Osteoblast (primary cell): ENCODE results near the gene TAF6L. TPM values are rescaled to one million over a fixed set of nuclear protein-coding genes. Genes with fewer than 3 reads are reported as not detected.

Experiments used
- DNase-seq: peaks from one replicate; pipeline ENCODE4 v3.0.0; 2011; ENCODE audit warnings: low spot score, mixed read lengths; ENCODE audit not compliant: insufficient read length; ENCODE audit errors: missing footprints
- H2AFZ ChIP-seq: 2 replicates; pipeline ENCODE4 v1.6.0; 2011; ENCODE audit warnings: mild to moderate bottlenecking, low read length
- H3K27ac ChIP-seq: 2 replicates; pipeline ENCODE4 v1.5.1; 2011; ENCODE audit warnings: mild to moderate bottlenecking, low read depth, low read length, moderate library complexity
- H3K27me3 ChIP-seq: 2 replicates; pipeline ENCODE4 v1.6.0; 2012; ENCODE audit warnings: mild to moderate bottlenecking, control low read depth, inconsistent platforms, low read length, moderate library complexity; ENCODE audit not compliant: insufficient read depth
- H3K36me3 ChIP-seq: 2 replicates; pipeline ENCODE4 v1.5.1; 2011; ENCODE audit warnings: mild to moderate bottlenecking, low read length, control low read depth, moderate library complexity; ENCODE audit not compliant: insufficient read depth
- H3K4me1 ChIP-seq: 2 replicates; pipeline ENCODE4 v1.5.1; 2011; ENCODE audit warnings: mild to moderate bottlenecking, low read length, control low read depth, moderate library complexity; ENCODE audit not compliant: insufficient read depth
- H3K4me2 ChIP-seq: 2 replicates; pipeline ENCODE4 v1.6.0; 2011; ENCODE audit warnings: mild to moderate bottlenecking, low read length; ENCODE audit not compliant: insufficient read depth
- H3K4me3 ChIP-seq: fragments of 200-600 bp; sonication (generic); 3 replicates; pipeline ENCODE4 v1.5.1; 2012; ENCODE audit warnings: mild to moderate bottlenecking, low read length, inconsistent platforms; ENCODE audit not compliant: insufficient read depth
- H3K79me2 ChIP-seq: 2 replicates; pipeline ENCODE4 v1.6.0; 2012; ENCODE audit warnings: mild to moderate bottlenecking, low read length, control low read depth, inconsistent platforms; ENCODE audit not compliant: insufficient read depth
- H3K9me3 ChIP-seq: 2 replicates; pipeline ENCODE4 v1.5.1; 2011; ENCODE audit warnings: low read depth, low read length, control low read depth
- H4K20me1 ChIP-seq: 2 replicates; pipeline ENCODE4 v1.6.0; 2012; ENCODE audit warnings: mild to moderate bottlenecking, low read length, control low read depth; ENCODE audit not compliant: insufficient read depth
- small RNA-seq: library from RNA; depleted of rRNA; stranded (forward); fragments of <200 nt; gene quantifications from one replicate; pipeline ENCODE3, GENCODE V24; 2012
- total RNA-seq: library from RNA; depleted of rRNA; stranded (reverse); fragments of >200 nt; gene quantifications from 2 replicates; pipeline ENCODE4 v1.2.3, GENCODE V29; 2012
- TF ChIP-seq, protein P1 (sequence below): IDR thresholded peaks from 2 replicates; pipeline ENCODE4 v1.5.1; 2011; ENCODE audit warnings: mild to moderate bottlenecking, low read depth, low read length, moderate library complexity; ENCODE audit errors: extremely low read depth

Gene TAF6L
- total RNA-seq, 1 donor, result 22.1 TPM

DNA sequence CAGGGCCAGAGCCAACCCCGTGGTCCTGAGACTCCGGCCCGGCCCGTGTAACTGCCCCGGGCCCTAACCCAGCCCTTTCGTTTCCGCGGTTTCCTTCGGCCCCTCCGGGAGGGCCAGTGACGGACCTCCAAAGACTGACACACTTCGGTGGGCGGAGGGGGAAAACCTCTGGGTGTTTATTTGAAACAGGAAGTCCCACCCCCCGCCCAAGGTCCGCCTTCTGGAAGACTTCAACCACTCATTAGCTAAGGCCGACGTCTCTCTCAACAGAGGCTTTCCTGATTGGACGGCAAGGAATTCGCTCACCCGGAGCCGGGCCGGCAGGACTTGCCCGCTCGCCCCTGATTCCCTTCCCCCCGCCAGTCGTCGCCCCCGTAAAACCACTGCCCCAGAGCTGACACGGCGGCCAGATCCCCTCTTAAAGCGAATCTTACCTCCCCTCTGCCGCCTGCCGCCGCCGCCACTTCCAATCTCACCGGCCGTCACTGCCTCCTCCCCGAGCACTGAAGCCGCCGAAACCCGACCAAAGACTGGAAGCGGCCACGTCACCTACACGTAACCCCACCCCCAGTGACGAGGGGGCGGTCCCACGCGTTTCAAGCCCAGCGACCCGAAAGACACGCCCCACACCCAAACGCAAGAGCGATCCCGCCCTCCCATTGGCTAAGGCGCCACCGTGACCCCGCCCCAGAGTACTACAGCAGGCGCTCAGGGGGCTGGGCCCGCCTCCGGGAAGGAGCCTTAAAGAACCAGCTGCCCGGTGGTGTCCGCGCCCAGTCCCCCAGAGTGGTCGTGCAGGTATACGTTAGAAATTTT lies 60.5 kb downstream of the TAF6L start, which contains the start of gene STX5:
TSS of gene STX5 (minus strand) at position 532 of the 816 bp plus-strand sequence. CDS start 808 bp downstream, outside the sequence.
- Histone ChIP-seq H4K20me1 (peaks cover 28% of the 10 kb centered on the region), H2AFZ (peak within 1 kb of the TSS; percentile 82), H3K36me3 (peaks cover 53% of the 10 kb centered on the region)

DNA sequence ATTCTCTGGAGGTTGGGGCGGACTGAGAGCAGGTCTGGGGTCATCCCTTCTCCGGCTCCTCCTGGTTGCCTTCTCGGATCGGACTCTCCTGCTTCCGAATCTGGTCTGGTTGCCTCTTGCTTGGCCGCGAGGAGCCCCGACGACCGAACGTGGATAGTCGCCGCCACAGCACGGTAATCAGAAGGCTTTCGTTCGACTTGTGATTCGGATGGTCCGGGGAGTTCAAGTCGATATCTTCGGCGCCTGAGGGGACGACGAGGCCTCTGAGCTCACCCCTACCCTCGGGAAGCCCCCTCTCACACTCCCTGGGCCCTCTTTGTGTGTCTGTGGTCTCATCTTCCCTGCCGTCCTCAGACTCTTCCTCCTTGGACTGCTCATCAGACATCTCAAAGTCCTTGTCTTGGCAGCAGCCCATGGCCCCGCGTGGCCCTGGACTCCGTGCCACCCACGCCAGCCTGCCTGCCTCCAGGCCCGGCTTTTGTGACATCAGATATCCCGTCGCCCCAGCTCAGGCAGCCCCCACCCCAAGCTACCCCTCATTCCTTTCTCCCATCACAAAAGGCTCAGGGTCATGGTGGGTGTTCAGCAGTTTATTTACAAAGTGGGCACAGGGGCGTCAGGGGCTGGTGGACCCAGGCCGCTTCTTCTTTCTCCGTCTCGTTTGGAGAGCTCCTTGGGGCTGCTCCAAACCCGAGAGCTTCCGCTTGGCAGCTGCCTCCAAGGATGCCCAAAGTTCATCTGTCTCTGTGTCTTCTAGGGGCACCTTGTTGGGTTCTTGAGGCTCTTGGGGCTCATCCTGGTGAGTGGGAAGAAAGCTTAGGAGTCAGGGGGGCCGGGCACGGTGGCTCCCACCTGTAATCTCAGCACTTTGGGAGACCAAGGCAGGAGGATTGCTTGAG lies 61.4 kb downstream of the TAF6L start, which contains the start of gene TEX54:
TSS of gene TEX54 (minus strand) at position 506 of the 899 bp plus-strand sequence.
- DNase-seq, result peak; percentile 89
- Histone ChIP-seq H3K79me2 (peaks cover 82% of the 10 kb centered on the region), H3K27ac (peak within 1 kb of the TSS; percentile 97), H4K20me1 (peaks cover 28% of the 10 kb centered on the region), H3K4me1 (peaks cover 14% of the 10 kb centered on the region), H3K27me3 (no peaks in the 10 kb centered on the region), H3K36me3 (peaks cover 46% of the 10 kb centered on the region), H3K4me3 (peak within 1 kb of the TSS; percentile 99), H2AFZ (peak within 1 kb of the TSS; percentile 82), H3K4me2 (peak within 1 kb of the TSS; percentile 97), H3K9me3 (no peaks in the 10 kb centered on the region)
- TF ChIP-seq, protein P1, sequence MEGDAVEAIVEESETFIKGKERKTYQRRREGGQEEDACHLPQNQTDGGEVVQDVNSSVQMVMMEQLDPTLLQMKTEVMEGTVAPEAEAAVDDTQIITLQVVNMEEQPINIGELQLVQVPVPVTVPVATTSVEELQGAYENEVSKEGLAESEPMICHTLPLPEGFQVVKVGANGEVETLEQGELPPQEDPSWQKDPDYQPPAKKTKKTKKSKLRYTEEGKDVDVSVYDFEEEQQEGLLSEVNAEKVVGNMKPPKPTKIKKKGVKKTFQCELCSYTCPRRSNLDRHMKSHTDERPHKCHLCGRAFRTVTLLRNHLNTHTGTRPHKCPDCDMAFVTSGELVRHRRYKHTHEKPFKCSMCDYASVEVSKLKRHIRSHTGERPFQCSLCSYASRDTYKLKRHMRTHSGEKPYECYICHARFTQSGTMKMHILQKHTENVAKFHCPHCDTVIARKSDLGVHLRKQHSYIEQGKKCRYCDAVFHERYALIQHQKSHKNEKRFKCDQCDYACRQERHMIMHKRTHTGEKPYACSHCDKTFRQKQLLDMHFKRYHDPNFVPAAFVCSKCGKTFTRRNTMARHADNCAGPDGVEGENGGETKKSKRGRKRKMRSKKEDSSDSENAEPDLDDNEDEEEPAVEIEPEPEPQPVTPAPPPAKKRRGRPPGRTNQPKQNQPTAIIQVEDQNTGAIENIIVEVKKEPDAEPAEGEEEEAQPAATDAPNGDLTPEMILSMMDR, result no peak

More for the DNA sequence above, 60.5 kb downstream of the TAF6L start, which contains the start of gene STX5:
- Histone ChIP-seq H3K27ac (peak within 1 kb of the TSS; percentile 97), H3K9me3 (no peaks in the 10 kb centered on the region), H3K27me3 (no peaks in the 10 kb centered on the region), H3K4me1 (peaks cover 14% of the 10 kb centered on the region), H3K4me3 (peak within 1 kb of the TSS; percentile 99), H3K79me2 (peaks cover 87% of the 10 kb centered on the region), H3K4me2 (peak within 1 kb of the TSS; percentile 97)
- peak; percentile 98 for DNase-seq
- TF ChIP-seq, protein P1, result no peak

DNA sequence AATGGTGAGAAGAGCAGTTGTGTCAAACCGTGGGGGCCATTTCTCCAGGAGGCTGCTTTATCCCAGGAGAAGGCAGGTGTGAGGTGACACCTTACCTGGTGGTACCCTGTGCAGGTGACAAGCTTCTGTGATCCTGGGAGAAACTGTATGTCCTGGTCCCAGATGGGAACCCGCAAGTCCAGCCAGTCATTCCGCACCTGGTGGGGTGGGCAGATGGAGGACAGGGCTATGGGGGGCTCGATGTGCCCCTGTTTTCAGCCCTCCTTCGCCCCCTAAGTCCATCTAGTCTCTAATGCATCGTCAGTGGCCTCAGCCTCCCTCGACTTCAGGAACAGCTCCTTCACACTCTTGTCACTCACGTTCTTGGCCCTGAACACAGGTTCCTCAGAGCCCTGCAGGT lies 64.1 kb downstream of the TAF6L start:
- Histone ChIP-seq H3K27me3 (no peaks in the 10 kb centered on the region), H3K79me2 (peaks cover 74% of the 10 kb centered on the region), H2AFZ (no peak overlapping the region), H3K4me3 (no peak overlapping the region), H3K36me3 (peaks cover 32% of the 10 kb centered on the region), H3K4me2 (no peak overlapping the region), H4K20me1 (peaks cover 13% of the 10 kb centered on the region), H3K9me3 (no peaks in the 10 kb centered on the region), H3K27ac (no peak overlapping the region), H3K4me1 (peaks cover 22% of the 10 kb centered on the region)
- DNase-seq, result no peak
- TF ChIP-seq, protein P1, result no peak

Small RNA genes lying within 50 kb of the gene (small RNA-seq; reads per million reads assigned to genes)
- 0.60 reads per million for gene MIR6514
- not detected for gene RNU6-118P

Other genes with a start within 250 kb of the TAF6L start
- gene AHNAK, start 224.6 kb upstream of the TAF6L start, total RNA-seq, result 646 and 720 TPM in 2 replicates
- 1,004 and 1,049 TPM in 2 replicates for gene EEF1G, start 197.5 kb upstream of the TAF6L start, total RNA-seq
- gene TUT1, start 179.9 kb upstream of the TAF6L start, total RNA-seq, result 6.5 and 7.6 TPM in 2 replicates
- 102 and 105 TPM in 2 replicates for gene MTA2, start 169.5 kb upstream of the TAF6L start, total RNA-seq
- 26.4 and 29.5 TPM in 2 replicates for gene EML3, start 158.6 kb upstream of the TAF6L start, total RNA-seq
- 6.5 TPM in 2 replicates for gene ROM1, start 158.1 kb upstream of the TAF6L start, total RNA-seq
- gene B3GAT3, start 149.4 kb upstream of the TAF6L start, total RNA-seq, result 27.1 and 30.8 TPM in 2 replicates
- 219 and 242 TPM in 2 replicates for gene GANAB, start 124.8 kb upstream of the TAF6L start, total RNA-seq
- 19.2 and 20.6 TPM in 2 replicates for gene INTS5, start 118.1 kb upstream of the TAF6L start, total RNA-seq
- 13.3 and 17.4 TPM in 2 replicates for gene C11orf98, start 106.2 kb upstream of the TAF6L start, total RNA-seq
- gene CSKMT, start 106.1 kb upstream of the TAF6L start, total RNA-seq, result 6.2 and 11.2 TPM in 2 replicates
- 4.4 and 5.8 TPM in 2 replicates for gene UQCC3, start 99.7 kb upstream of the TAF6L start, total RNA-seq
- 7.6 and 8.0 TPM in 2 replicates for gene LBHD1, start 99.1 kb upstream of the TAF6L start, total RNA-seq
- 98.1 and 107 TPM in 2 replicates for gene UBXN1, start 92.3 kb upstream of the TAF6L start, total RNA-seq
- 9.1 and 13.8 TPM in 2 replicates for gene LRRN4CL, start 81.9 kb upstream of the TAF6L start, total RNA-seq
- gene BSCL2, start 64.0 kb upstream of the TAF6L start, total RNA-seq, result 63.6 and 67.7 TPM in 2 replicates
- gene GNG3, start 63.7 kb upstream of the TAF6L start, total RNA-seq, result not detected in 2 replicates
- 13.0 and 18.8 TPM in 2 replicates for gene HNRNPUL2, start 43.9 kb upstream of the TAF6L start, total RNA-seq
- 34.0 and 35.9 TPM in 2 replicates for gene TTC9C, start 42.9 kb upstream of the TAF6L start, total RNA-seq
- 13.0 TPM in 2 replicates for gene ZBTB3, start 17.2 kb upstream of the TAF6L start, total RNA-seq
- gene POLR2G, start 9.8 kb upstream of the TAF6L start, total RNA-seq, result 48.3 and 57.9 TPM in 2 replicates
- gene TMEM179B, start 16.0 kb downstream of the TAF6L start, total RNA-seq, result 37.4 and 51.4 TPM in 2 replicates
- gene TMEM223, start 20.6 kb downstream of the TAF6L start, total RNA-seq, result 9.0 and 11.5 TPM in 2 replicates
- 25.6 and 31.1 TPM in 2 replicates for gene NXF1, start 34.0 kb downstream of the TAF6L start, total RNA-seq
- 35.8 and 40.7 TPM in 2 replicates for gene STX5, start 60.7 kb downstream of the TAF6L start, total RNA-seq
- gene TEX54, start 61.4 kb downstream of the TAF6L start, total RNA-seq, result not detected in 2 replicates
- gene WDR74, start 68.2 kb downstream of the TAF6L start, total RNA-seq, result 31.2 and 34.0 TPM in 2 replicates
- 217 and 259 TPM in 2 replicates for gene SLC3A2, start 109.5 kb downstream of the TAF6L start, total RNA-seq
- gene CHRM1, start 150.0 kb downstream of the TAF6L start, total RNA-seq, result under 0.01 TPM in 1 of 2 replicates, not detected in the other
- not detected in 2 replicates for gene SLC22A6, start 213.6 kb downstream of the TAF6L start, total RNA-seq
- not detected in 2 replicates for gene SLC22A8, start 244.4 kb downstream of the TAF6L start, total RNA-seq